Fibroblast of skin of right biceps (primary cell): Measurements from ENCODE around the gene SNED1.

ENCODE experiments used
- DNase-seq: peaks from one replicate; pipeline ENCODE4 v3.0.0-alpha.2; 2013

The SNED1 gene

DNA sequence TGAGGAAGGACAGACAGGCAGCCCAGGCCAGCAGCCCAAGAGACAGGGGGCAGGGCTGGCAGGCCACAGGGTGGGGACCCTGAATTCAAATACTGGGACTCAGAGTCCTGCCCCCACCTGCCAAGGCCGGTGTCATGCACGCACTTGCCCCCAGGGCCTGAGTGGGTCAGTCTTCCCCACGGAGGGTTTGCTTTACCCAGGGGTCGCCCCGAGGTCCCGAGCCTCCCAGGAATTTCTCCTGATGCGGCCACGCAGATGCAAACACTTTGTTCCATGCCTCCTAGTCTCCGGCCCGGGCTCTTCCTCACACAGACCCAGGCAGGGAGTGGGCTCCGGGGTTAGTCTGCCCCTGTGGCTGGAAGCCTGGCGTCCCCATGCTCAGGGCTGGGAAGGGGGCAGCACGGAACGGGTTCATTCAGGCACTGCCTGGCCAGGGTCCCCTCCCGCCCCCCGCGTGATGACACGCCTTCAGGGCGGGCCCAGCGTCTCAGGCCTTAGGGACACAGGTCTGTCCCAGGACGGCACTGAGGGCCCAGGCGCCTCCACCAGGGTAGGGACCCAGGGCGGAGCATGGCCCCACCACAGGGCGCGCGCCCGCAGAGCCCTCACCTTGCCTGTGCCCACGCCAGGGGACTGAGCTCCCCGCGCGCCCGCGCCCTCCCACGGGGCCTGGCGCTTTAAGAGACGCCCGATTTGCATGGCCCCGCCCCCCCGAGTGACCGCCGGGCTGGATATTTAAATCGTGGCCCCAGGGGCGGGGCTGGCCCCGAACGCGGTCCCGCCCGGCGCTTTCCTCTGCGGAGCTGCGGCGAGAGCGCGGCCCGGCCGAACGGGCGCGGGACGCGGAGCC, at the start of gene SNED1:
Gene SNED1 (plus strand): TSS at position 763 of the 850 bp plus-strand sequence. CDS start 220 bp downstream, outside the sequence.
- DNase-seq: peak; percentile 62

DNA sequence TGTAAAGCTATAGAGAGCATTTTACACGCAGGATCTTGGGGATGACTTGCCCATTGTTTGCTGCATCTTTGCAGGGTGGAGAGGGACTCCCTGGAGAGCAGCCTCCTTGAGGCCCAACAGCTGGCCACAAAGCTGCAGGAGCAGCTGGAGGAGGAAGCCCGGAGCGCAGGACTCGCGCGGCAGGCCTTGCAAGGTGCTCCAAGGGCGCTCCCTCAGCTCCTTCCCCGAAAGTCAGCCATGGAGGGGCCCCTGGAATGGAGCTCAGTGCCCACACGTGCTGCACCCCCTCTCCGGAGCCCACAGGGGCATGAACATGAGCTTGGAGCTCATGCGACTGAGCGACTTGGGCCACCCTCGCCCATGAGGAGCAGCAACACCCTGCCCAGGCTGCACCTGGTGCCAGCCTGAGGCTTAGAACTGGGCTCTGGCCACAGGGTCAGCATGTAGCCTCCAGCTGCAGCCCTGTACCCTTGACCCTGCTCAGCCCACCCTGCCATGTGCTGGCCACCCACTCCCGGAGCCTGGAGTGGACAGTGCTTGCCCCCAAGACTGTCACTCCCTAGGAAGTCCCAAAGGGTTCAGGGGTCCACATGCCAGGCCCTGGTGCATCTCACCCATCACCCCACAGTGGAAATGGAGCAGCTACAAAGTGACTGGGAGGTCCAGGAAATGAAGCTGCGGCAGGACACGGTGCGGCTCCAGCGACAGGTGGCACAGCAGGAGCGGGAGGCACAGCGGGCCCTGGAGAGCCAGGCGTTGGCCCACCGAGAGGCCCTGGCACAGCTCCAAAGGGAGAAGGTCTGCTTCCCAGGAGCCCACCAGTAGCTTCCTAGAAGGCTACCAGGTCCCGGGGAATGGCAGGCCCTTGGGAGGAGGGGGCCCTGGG, 49.3 kb upstream of the SNED1 start:
- no peak for DNase-seq

DNA sequence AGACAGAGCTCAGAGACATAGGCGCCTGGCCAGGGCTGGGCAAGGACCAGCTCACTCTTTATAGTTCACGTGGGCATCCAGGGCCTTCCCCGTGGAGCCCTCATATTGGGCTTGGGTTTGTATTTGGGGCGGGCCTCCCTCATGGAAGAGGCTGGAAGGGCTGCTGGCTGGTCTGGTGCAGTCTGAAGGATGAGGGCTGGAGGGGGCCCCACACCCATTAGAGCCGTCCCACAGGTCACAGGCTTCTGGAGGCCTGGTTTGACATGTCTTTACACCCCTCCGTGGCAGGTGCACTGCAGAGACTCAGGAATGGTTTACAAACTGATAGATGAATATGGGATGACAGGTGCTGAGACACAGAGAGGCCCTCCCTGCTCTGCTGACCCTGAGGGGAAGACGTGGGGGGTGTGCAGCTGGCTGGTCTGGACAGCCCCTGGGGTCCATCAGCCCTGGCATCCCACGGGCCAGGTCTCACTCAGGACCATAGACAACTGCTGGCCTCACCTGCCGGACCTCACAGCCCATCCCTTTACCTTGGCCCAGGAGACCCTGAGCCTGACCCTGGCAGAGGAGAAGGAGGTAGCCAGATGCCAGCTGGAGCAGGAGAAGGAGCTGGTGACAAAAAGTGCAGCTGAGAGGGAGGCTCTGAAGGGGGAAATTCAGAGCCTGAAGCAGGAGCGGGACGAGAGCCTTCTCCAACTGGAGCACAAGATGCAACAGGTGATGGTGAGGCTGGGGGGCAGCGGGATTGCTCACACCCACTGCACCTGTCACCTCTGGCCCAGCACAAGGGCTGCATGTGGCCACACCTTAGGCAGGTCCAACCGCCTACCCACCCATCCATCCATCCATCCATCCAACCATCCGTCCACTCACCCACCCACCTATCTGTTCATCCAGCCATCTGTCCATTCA, 48.4 kb upstream of the SNED1 start:
- no peak for DNase-seq

DNA sequence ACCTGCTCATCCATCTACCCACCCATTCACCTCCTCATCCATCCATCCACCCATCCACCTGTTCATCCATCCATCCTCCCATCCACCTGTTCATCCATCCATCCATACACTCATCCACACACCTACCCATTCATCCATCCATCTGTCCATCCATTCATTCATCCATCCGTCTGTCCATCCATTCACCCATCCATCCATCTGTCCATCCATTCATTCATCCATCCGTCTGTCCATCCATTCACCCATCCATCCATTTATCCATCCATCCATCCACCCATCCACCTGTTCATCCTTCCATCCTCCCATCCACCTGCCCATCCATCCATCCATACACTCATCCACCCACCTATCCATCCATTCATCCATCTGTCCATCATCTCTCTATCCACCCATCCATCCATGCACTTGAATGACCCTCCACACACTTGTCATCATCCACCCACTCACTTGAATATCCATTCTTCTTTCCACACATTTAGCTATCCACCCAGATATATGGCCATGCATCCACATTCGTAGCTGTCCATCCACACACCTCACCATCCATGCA, 47.3 kb upstream of the SNED1 start:
- no peak for DNase-seq

DNA sequence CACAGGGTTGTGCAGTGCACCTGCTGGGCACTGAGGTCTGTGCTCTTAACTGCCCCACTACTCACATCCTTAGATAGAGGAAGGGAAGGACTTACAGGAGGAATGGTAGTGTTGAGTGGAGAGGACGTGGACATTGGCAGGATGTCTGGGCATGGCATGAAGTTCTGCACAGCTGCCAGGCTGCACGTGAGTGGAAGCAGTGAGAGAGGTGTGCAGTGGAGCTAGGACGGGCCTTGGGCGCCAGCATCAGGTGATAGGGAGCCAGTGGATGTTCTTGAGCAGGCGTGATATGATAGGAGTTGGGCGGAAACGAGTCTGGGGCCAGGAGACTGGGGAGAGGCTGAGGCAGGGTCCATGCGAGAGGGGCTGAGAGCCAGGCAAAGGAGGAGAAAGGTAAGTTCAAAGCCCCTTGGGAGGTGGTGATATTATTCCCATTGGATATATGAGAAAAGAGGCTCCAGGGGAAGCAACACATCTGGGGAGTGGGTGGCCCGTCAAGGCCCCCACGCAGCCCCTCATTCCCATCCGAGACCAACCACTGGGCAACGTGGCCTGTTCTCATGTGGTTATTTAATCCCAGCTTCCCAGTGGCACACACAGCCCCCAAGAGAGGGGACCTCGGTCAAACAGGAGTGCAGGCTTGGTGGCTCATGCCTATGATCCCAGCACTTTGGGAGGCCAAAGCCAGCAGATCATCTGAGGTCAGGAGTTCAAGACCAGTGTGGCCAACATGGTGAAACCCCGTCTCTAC, 45.7 kb upstream of the SNED1 start:
- DNase-seq: no peak

DNA sequence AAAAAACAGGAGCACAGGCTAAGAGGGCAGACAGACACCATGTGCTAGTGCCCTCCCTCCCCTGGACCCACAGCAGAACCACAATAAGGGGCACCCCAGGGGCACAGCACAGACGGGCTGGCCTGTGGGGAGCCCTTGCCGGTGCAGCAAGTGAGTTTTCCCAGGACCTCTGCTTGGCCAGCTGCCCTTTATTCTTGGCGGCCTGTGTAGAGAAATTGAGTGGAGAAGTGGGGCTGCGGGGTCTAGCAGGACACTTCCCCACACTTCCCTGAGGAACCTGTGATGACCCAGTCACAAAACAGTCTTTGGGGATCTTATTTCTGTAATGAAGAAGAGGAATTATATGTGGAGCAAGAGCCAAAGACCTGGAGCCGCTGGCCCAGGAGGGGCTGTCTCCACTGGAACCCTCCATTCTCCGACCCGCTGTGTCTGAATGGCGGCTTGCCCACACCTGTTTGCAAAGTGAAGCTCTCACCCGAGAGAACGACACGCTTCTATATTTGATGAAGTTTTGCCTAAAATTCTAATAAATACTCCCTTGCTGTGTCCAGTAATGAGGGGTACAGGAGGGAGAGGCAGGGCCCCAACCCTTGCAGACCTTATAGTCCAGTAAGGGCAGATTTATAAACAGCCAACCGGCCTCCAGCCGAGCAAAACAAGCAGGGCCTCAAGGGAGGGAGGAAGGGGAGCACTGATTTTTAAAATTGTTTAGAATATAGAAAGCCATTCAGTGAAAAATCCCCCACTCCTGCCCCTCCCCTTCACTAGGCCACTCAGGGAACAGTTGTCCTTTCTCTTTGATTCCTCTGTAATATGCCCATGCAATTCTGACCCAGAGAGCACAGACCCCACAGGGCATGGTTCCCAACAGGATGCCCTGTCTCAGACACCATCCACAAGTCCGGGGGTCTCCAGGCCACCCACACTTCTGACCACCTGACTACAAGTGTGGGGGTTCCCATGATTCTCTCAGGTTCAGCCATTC, 44.7 kb upstream of the SNED1 start:
- no peak for DNase-seq

DNA sequence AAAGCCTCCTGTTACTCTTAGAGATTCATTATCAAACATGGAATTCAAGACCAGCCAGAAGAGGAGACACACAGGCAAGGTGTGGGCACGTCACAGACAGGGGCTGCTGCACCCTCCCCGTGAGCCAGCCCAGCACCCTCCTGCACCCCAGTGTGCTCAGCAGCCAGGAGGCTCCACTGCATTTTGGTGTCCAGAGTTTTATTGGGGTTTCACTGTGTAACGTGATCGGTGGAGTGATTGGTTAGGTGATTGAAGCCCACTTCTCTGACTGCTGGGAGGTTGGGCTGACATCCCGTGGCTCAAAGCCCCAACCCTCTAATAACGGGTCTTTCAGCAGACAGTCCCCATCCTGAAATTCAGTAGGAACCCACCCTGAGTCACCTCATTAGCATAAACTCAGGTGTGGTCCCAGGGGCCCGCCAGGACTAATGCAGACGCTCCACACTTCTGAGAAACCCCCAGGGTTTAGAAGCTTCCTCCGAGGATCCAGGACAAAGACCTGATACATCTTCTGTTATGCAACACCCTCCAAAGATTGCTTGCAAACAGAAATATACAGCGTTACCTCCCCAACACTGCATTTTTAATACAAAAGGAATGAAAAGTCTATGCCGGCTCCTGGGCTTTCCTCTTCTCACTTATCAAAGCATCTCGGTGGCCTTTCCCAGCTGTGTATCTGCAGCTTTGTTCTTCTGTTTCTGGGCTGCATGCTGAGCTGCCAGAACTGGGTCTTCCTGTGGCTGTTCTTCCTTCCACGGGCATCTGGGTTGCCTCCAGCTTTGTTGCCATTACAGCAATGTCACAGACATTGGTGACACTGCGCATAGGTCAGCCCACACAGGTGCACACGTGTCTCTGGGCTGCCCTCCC, 43.7 kb upstream of the SNED1 start:
- no peak for DNase-seq

DNA sequence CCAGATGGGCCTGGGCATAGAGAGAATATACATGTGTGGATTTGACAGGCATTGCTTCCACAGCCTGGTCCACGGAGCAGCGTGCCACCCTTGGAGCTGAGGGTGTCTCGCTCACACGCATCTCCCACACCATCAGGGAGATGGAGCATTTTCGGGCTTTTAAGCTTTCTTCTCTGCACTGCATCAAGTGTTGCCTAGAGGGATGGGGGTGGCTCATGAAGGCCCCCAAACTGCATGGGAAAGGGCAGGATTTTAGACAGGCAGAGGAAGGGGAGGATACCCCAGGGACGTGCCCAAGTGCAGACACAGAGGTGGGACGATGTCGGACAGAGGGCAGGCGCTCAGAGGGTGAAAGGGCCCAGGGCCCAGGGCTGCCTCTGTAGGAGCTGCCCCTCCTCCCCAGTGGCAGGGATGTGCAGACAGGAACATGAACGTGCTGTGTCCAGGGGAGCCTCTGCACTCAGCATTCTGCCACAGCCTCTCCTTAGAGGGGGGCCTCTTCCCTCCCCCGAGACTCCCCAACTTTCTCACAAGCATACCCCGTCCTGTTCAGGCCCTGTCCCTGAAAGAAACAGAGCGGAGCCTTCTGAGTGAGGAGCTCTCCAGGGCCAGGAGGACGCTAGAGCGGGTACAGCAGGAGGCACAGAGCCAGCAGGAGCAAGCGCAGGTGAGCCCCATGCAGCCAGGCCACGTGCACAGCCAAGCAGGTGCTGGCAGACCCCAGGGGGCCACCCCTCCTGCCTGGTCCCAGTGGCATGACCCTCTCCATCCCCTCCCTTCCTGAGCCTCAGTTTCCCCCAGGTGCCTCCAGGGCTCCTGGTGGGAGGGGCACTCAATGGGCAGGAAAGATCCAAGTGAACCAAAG, 42.9 kb upstream of the SNED1 start:
- no peak for DNase-seq

DNA sequence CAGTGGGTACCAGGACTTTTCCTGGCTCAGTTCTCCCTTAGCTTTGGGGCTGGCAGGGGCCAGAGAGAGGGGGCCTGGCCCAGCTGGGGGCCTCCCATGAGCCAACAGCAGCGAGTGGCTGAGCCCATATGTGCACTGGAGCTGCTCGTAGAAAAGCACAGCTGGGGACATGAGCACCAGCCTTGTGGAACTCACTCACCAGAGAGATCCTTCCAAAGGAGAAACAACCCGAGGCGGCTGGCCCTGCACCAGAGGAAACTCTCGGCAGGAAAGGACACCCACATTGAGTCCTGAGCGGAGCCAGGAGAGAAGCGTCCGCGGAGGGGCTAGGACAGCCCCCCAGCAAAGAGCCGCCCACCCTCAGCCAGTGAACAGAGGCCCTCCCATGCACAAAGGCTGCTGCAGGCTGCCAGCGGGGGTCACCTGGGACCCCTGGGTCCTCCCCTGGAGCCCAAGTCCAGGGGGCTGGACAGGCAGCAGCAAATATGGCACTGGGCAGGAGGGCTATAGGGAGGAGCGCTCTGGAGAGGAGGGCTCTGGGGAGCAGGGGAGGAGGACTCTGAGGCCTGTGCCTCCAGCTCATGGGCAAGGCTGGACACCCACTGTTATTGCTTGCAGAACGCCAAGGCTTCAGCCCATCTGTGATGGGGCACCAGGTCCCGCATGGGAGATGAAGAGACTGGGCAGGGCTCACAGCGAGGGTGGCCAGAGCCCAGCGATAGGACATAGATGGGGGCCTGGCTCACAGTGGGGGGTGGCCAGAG, 42.1 kb upstream of the SNED1 start:
- no peak for DNase-seq

DNA sequence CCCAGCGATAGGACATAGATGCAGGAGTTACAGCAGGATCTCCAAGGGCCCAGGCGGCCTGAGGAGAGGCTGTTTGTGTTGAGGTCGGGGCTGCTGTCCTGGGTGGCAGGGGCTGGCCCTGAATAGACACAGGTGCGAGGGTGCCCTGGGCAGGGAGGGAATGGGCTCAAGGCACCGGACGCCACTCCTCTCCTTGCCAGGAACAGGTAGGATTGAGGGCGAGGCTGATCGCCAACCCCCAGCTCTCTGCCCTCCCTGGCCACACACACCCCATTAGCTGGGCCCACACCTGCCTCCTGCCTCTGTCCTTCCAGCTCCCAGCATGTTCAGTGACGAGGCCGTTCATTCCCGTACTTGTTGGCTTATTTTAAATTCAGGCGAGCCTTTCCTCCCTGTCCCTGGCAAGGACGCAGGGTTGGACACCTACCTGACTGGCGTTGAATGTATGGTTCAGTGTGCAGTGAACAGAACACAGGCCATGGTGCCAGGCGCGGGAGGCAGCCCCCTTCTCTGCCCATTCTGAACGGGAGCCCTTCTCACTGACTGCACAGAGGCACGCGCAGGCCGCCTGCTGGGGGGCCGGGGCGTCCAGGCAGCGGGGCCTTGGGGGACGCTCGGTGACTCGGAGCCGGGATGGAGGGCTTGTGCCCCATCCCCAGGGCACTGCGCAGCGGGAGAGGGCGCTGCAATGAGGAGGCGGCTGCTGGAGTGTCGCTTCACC, 41.3 kb upstream of the SNED1 start:
- DNase-seq: no peak

DNA sequence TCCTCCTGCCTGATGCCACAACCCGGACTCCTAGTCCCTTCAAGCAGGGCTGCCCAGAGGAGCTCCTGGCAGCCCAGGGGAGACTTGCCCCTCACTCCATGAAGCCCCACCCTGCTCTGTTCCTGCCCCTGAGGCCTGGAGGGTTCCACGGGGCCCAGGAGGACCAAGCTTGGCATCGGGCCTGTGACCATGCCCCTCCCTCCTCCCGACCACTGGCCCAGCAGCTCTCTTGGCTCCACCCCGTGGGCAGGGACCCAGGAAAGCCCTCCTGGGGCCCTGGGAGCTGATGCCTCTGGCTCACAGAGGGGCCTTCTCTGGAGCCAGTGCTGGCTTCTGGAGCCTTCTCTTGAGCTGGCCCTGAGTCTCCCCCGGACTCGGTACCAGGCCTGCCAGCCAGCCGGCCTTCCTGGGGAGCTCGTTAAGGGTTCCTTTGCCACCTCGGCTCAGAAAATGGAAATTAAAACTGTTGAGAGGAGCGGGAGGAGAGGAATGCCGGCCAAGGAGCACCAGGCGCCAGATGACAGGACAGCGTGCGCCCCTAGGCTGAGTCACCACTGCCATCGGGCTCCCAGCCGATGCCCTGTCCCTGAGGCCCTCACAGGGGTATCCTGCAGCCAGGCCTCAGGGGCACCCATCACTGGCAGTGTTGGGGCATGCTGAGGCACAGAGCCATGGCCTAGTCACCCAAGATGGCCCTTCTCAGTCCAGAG, 40.6 kb upstream of the SNED1 start:
- peak; percentile 12 for DNase-seq

DNA sequence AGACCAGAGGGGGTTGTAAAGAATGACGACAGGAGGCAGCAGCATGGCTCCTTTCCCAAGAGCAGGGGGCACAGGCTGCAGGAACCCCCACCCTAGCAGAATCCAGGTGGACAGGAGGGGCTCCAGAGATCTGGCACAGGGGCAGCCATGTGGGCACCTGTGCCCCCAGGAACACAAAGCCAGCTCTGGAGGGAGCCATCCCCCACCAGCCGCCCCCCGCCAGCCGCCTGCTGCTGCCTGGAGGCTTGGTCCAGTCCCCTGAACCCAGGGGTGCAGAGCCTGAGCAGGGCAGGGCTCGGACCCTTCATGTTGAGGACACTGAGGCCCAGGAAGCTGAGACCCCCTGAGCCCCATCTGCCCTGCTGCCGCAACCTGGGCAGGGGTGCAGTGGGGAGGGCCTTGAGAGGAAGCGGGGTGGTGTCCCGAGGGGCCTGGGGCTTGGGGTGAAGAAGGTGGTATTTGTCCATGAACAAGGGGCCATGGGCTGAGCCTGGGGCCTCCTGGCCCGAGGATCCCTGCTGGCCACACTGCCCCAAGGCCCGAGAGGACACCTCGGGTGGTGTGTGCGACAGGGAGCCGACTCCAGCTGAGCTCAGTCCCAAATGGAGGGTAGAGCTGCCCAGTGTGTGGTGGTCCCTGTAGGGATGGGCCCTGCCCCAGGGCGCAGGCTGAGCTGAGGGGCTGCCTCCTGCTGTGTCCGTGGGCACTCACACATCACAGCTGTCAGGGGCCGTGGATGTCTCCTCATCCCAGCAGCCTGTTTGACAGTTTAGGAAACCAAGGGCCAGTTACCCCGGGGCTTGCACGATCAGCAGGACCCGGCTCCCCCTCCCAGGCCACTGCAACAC, 39.8 kb upstream of the SNED1 start:
- no peak for DNase-seq

DNA sequence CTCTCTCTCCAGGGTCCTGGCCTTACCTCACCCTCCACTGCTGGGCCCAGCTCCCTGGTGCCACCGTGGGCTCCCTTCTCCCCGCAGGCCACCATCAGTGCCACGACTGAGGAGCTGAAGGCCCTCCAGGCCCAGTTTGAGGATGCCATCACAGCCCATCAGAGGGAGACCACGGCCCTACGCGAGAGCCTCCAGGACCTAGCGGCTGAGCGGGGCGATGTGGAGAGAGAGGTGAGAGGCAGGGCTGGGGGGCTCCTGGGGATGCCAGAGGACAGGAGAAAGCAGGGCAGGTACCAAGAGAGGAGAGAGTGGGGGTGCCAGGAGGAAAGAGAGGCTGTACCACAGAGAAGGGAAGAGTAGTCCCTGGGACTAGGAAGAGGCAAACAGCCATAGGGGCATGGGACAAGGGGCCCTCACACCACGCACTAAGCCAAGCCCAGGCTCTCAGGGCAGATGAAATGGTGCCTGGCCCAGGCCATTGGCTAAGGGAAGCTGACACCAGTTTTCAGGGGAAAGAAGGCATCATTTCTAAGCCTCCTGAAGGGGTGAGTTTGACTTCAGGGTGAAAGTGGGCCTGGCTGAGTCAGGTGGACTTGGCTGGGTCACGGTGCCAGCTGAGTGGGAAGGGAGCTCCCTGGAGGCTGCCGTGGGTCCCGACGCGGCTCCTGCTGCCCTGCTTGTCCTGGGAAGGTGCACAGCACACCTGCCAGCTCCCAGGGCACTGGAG, 39.0 kb upstream of the SNED1 start:
- no peak for DNase-seq

DNA sequence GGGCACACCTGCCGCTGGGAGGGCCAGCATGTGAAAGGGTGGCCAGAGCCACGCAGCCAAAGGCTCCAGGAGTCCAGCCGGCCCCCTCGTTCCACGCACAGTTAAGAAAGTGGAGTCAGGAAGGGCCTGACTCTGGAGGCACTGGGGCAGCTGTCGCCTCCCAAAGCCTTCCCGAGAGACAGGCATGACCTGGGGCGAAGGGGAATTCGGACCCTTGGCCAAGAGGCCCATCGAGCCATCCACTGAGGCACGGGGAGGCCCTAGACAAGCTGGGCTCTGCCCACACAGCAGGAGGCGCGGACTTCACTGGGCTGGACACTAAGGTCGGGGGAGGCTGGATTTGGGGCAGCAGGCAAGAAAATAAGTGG, 38.5 kb upstream of the SNED1 start:
- no peak for DNase-seq
